ENCODE data around the gene TH. TPM values are rescaled to one million over a fixed set of nuclear protein-coding genes. Genes with fewer than 3 reads are reported as not detected.

Gene TH
- total and polyA plus RNA-seq, 2 experiments from 2014 or later: 0.34 TPM; not detected in 1

GRCh38 chr11:2133241-2134021 lies 38.2 kb downstream of the TH start:
- TF ChIP-seq CREB1 (CRISPR knock-in tag; IDR thresholded peaks at IDR 0.05; ENCODE audit: low read depth): no peak
- Histone ChIP-seq H3F3A (replicated peaks; ENCODE audit: low read depth) (no peaks in the 10 kb centered on the region), H3K4me2 (no peak overlapping the region), H3K36me3 (ENCODE audit: insufficient read depth) (no peaks in the 10 kb centered on the region), H4K20me1 (replicated peaks; ENCODE audit: insufficient read depth) (no peaks in the 10 kb centered on the region), H3K4me1 (ENCODE audit: insufficient read depth) (peaks cover 3% of the 10 kb centered on the region; the same call in 1 of the 2 replicates), H3K79me2 (replicated peaks; ENCODE audit: insufficient read depth) (no peaks in the 10 kb centered on the region), H3K27me3 (ENCODE audit: insufficient read depth) (peaks cover 32% of the 10 kb centered on the region), H3K9me2 (ENCODE audit: insufficient read depth) (no peaks in the 10 kb centered on the region), H2AFZ (no peak overlapping the region), H3K27ac (ENCODE audit: low read depth) (no peak overlapping the region), H3K4me3 (no peak overlapping the region)
- no peak overlapping the region for H3K4me3 Mint-ChIP-seq
- no peak overlapping the region for H3K27ac Mint-ChIP-seq
- H3K36me3 Mint-ChIP-seq (ENCODE audit: low read depth): no peaks in the 10 kb centered on the region
- no peak for ATAC-seq
- H3K27me3 Mint-ChIP-seq (ENCODE audit: insufficient read depth, low read depth, poor library complexity): peaks cover 56% of the 10 kb centered on the region
- no peaks in the 10 kb centered on the region for H3K9me3 Mint-ChIP-seq
- H3K4me1 Mint-ChIP-seq: peaks cover 9% of the 10 kb centered on the region; the same call in 2 of the 3 replicates
- no peak for DNase-seq (ENCODE audit: low spot score)

- Mint-ChIP-seq H3K4me1 (peaks cover 9% of the 10 kb centered on the region; the same call in 2 of the 3 replicates), H3K36me3 (ENCODE audit: low read depth) (no peaks in the 10 kb centered on the region), H3K4me3 (no peak overlapping the region), H3K27me3 (ENCODE audit: insufficient read depth, low read depth, poor library complexity) (peaks cover 52% of the 10 kb centered on the region), H3K9me3 (no peaks in the 10 kb centered on the region), H3K27ac (no peak overlapping the region)
- no peak overlapping the region for H2AFZ ChIP-seq
- no peaks in the 10 kb centered on the region for H3K9me2 ChIP-seq (ENCODE audit: insufficient read depth)
- ATAC-seq (no peak), DNase-seq (ENCODE audit: low spot score) (no peak)
- H3K79me2 ChIP-seq (replicated peaks; ENCODE audit: insufficient read depth): no peaks in the 10 kb centered on the region
- no peaks in the 10 kb centered on the region for H4K20me1 ChIP-seq (replicated peaks; ENCODE audit: insufficient read depth)
- no peak overlapping the region for H3K4me3 ChIP-seq
- H3K27ac ChIP-seq (ENCODE audit: low read depth): no peak overlapping the region
- no peak overlapping the region for H3K4me2 ChIP-seq
- H3K36me3 ChIP-seq (ENCODE audit: insufficient read depth): no peaks in the 10 kb centered on the region
- H3K27me3 ChIP-seq (ENCODE audit: insufficient read depth): peaks cover 26% of the 10 kb centered on the region
- peaks cover 3% of the 10 kb centered on the region; the same call in 1 of the 2 replicates for H3K4me1 ChIP-seq (ENCODE audit: insufficient read depth)
- no peaks in the 10 kb centered on the region for H3F3A ChIP-seq (replicated peaks; ENCODE audit: low read depth)
- TF ChIP-seq POLR2AphosphoS5 (IDR thresholded peaks at IDR 0.05; ENCODE audit: low read depth): no peak
- no peak for TF ChIP-seq EZH2phosphoT487 (IDR thresholded peaks at IDR 0.05; ENCODE audit: unreplicated experiment)
- TF ChIP-seq STAT1 (IDR thresholded peaks at IDR 0.05; ENCODE audit: unreplicated experiment): no peak
- TF ChIP-seq NANOG (IDR thresholded peaks at IDR 0.05; ENCODE audit: borderline replicate concordance): no peak
- no peak for TF ChIP-seq ZNF114 (CRISPR knock-in tag; IDR thresholded peaks at IDR 0.05)
- TF ChIP-seq REST (IDR thresholded peaks at IDR 0.05; ENCODE audit: unreplicated experiment): no peak
- no peak for TF ChIP-seq ETS1 (IDR thresholded peaks at IDR 0.05)
- TF ChIP-seq, protein P1, sequence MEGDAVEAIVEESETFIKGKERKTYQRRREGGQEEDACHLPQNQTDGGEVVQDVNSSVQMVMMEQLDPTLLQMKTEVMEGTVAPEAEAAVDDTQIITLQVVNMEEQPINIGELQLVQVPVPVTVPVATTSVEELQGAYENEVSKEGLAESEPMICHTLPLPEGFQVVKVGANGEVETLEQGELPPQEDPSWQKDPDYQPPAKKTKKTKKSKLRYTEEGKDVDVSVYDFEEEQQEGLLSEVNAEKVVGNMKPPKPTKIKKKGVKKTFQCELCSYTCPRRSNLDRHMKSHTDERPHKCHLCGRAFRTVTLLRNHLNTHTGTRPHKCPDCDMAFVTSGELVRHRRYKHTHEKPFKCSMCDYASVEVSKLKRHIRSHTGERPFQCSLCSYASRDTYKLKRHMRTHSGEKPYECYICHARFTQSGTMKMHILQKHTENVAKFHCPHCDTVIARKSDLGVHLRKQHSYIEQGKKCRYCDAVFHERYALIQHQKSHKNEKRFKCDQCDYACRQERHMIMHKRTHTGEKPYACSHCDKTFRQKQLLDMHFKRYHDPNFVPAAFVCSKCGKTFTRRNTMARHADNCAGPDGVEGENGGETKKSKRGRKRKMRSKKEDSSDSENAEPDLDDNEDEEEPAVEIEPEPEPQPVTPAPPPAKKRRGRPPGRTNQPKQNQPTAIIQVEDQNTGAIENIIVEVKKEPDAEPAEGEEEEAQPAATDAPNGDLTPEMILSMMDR (conservative IDR thresholded peaks at IDR 0.05; ENCODE audit: low read depth in 2 of 2): no peak
- TF ChIP-seq EZH2 (IDR thresholded peaks at IDR 0.05; ENCODE audit: low read depth, unreplicated experiment): no peak
- no peak for TF ChIP-seq JUNB (IDR thresholded peaks at IDR 0.05; ENCODE audit: unreplicated experiment)
Measured at GRCh38 chr11:2132874-2133240, 38.8 kb downstream of the TH start.

Measured in GM23338 (cell line).